ENCODE measurements around the gene OR2T34.

OR2T34 gene

DNA sequence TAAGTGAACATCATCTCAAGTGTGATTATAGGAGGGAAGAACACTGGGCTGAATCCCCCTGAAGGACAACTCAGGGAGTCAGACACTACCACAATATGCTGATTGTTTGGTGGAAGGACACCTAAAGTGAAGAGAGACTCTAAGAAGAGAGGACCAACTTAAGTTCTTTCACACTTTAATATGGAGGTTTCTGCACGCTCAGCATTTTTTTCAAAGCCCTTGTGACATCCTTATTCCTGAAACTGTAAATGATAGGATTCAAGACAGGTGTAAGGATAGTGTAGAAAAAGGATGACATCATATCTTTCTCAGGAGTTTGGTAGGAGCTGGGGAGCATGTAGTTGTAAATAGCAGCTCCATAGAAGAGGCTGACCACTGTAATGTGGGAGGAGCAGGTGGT, 18.1 kb upstream of the OR2T34 start:
- Histone ChIP-seq H3K79me1 (ENCODE audit: low read depth, low read length) (no peaks in the 10 kb centered on the region), H2BK12ac (ENCODE audit: low read length) (no peak overlapping the region), H4K91ac (ENCODE audit: low read depth, low read length, poor library complexity) (no peak overlapping the region), H3K14ac (ENCODE audit: low read length) (no peak overlapping the region), H3K27me3 (ENCODE audit: control insufficient read depth in 3 of 3, insufficient read depth in 3 of 3, low read depth in 1 of 3, low read length in 3 of 3) (no peaks in the 10 kb centered on the region), H3K36me3 (replicated peaks in 1 of 2; ENCODE audit: control insufficient read depth in 2 of 2, insufficient read depth in 2 of 2, low read length in 2 of 2) (no peaks in the 10 kb centered on the region), H4K8ac (ENCODE audit: low read depth, low read length) (no peak overlapping the region), H3K4ac (ENCODE audit: low read length) (no peak overlapping the region), H2BK5ac (ENCODE audit: low read length) (no peak overlapping the region), H3K4me3 (ENCODE audit: low read length in 2 of 2) (no peak overlapping the region), H3K9me3 (replicated peaks in 1 of 2; ENCODE audit: control insufficient read depth in 2 of 2, insufficient read depth in 1 of 2, low read depth in 1 of 2, low read length in 2 of 2) (peaks cover 0 to 23% of the 10 kb centered on the region in 2 donors), H3K27ac (replicated peaks; ENCODE audit: low read length) (no peak overlapping the region), H2AFZ (ENCODE audit: low read length) (no peak overlapping the region), H2AK5ac (ENCODE audit: low read depth, low read length) (no peak overlapping the region), H3K4me2 (ENCODE audit: insufficient read depth, low read length, poor library complexity, severe bottlenecking) (no peak overlapping the region), H3K9ac (ENCODE audit: low read depth, low read length, poor library complexity) (no peak overlapping the region), H2BK15ac (ENCODE audit: low read length) (no peak overlapping the region), H3K18ac (ENCODE audit: low read length) (no peak overlapping the region), H3K4me1 (ENCODE audit: control insufficient read depth in 2 of 2, insufficient read depth in 1 of 2, low read depth in 1 of 2, low read length in 2 of 2) (no peaks in the 10 kb centered on the region), H2BK120ac (ENCODE audit: low read depth, low read length) (no peak overlapping the region), H3K23ac (ENCODE audit: low read depth, low read length, poor library complexity) (no peak overlapping the region)
- DNase-seq (ENCODE audit: low spot score), result no peak
- WGBS, 2 donors (ENCODE audit: extremely low coverage in 2 of 2, insufficient read length in 2 of 2, insufficient replicate concordance in 1 of 2), result no CpG with 5 or more reads among the region's 1 CpG

DNA sequence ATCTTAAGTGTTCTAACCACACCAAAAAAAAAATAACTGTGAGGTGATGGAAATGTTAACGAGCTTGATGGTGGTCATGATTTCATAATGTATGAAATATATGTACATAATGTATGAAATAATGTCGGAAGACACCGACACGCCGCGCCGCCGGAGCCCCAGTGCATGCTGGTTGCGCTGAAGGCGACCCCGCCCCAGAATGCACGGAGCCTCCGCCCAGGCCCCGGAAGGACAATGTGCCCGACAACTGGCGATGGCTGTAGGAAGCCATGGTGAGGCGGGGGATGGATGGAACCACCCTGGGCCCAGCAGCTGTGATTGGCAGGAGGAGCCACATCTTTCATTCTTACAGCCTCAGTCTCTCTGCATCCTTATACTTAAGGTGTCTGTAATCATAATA, 15.5 kb upstream of the OR2T34 start:
- H3K14ac ChIP-seq (ENCODE audit: low read length), result no peak overlapping the region
- no peaks in the 10 kb centered on the region for H3K27me3 ChIP-seq (ENCODE audit: control insufficient read depth in 3 of 3, insufficient read depth in 3 of 3, low read depth in 1 of 3, low read length in 3 of 3)
- H4K91ac ChIP-seq (ENCODE audit: low read depth, low read length, poor library complexity), result no peak overlapping the region
- H3K36me3 ChIP-seq (replicated peaks in 1 of 2; ENCODE audit: control insufficient read depth in 2 of 2, insufficient read depth in 2 of 2, low read length in 2 of 2), result no peaks in the 10 kb centered on the region
- no peak overlapping the region for H3K4ac ChIP-seq (ENCODE audit: low read length)
- H3K4me3 ChIP-seq (ENCODE audit: low read length in 2 of 2), result peak overlapping the region in 1 of 2 donors; percentile 58
- no peak overlapping the region for H2BK5ac ChIP-seq (ENCODE audit: low read length)
- H3K27ac ChIP-seq (replicated peaks; ENCODE audit: low read length), result no peak overlapping the region
- H4K8ac ChIP-seq (ENCODE audit: low read depth, low read length), result no peak overlapping the region
- no peak overlapping the region for H3K4me2 ChIP-seq (ENCODE audit: insufficient read depth, low read length, poor library complexity, severe bottlenecking)
- no peaks in the 10 kb centered on the region for H3K79me1 ChIP-seq (ENCODE audit: low read depth, low read length)
- H3K18ac ChIP-seq (ENCODE audit: low read length), result no peak overlapping the region
- no peak overlapping the region for H2BK12ac ChIP-seq (ENCODE audit: low read length)
- no peak overlapping the region for H2AFZ ChIP-seq (ENCODE audit: low read length)
- H3K9ac ChIP-seq (ENCODE audit: low read depth, low read length, poor library complexity), result no peak overlapping the region
- H3K23ac ChIP-seq (ENCODE audit: low read depth, low read length, poor library complexity), result no peak overlapping the region
- H2BK15ac ChIP-seq (ENCODE audit: low read length), result no peak overlapping the region
- no peaks in the 10 kb centered on the region for H3K4me1 ChIP-seq (ENCODE audit: control insufficient read depth in 2 of 2, insufficient read depth in 1 of 2, low read depth in 1 of 2, low read length in 2 of 2)
- no peak overlapping the region for H2BK120ac ChIP-seq (ENCODE audit: low read depth, low read length)
- no CpG with 5 or more reads among the region's 17 CpGs for WGBS, 2 donors (ENCODE audit: extremely low coverage in 2 of 2, insufficient read length in 2 of 2, insufficient replicate concordance in 1 of 2)
- H3K9me3 ChIP-seq (replicated peaks in 1 of 2; ENCODE audit: control insufficient read depth in 2 of 2, insufficient read depth in 1 of 2, low read depth in 1 of 2, low read length in 2 of 2), result peaks cover 0 to 16% of the 10 kb centered on the region in 2 donors
- no peak for DNase-seq (ENCODE audit: low spot score)
- no peak overlapping the region for H2AK5ac ChIP-seq (ENCODE audit: low read depth, low read length)

DNA sequence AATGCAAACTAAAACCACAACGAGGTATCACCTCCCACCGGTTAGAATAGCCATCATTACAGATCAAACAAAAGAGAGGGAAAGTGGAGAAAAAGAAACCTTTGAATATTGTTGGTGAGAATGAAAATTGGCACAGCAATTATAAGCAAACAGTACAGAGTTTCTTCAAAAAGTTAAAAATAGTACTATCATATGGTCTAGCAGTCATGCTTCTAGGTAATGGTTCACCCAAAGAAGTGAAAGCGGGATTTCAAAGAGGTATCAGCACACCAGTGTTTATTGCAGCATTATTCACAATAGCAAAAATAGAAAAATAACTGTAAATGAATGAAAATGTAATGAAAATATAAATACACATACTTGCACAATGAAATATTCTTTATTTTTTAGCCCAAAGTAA, 14.8 kb upstream of the OR2T34 start:
- Histone ChIP-seq H2BK15ac (ENCODE audit: low read length) (no peak overlapping the region), H3K14ac (ENCODE audit: low read length) (no peak overlapping the region), H3K27ac (replicated peaks; ENCODE audit: low read length) (no peak overlapping the region), H2BK5ac (ENCODE audit: low read length) (no peak overlapping the region), H3K9ac (ENCODE audit: low read depth, low read length, poor library complexity) (no peak overlapping the region), H4K91ac (ENCODE audit: low read depth, low read length, poor library complexity) (no peak overlapping the region), H3K36me3 (replicated peaks in 1 of 2; ENCODE audit: control insufficient read depth in 2 of 2, insufficient read depth in 2 of 2, low read length in 2 of 2) (no peaks in the 10 kb centered on the region), H2BK120ac (ENCODE audit: low read depth, low read length) (no peak overlapping the region), H3K79me1 (ENCODE audit: low read depth, low read length) (no peaks in the 10 kb centered on the region), H3K23ac (ENCODE audit: low read depth, low read length, poor library complexity) (no peak overlapping the region), H3K4me2 (ENCODE audit: insufficient read depth, low read length, poor library complexity, severe bottlenecking) (no peak overlapping the region), H2AK5ac (ENCODE audit: low read depth, low read length) (no peak overlapping the region), H3K4me1 (ENCODE audit: control insufficient read depth in 2 of 2, insufficient read depth in 1 of 2, low read depth in 1 of 2, low read length in 2 of 2) (no peaks in the 10 kb centered on the region), H3K9me3 (replicated peaks in 1 of 2; ENCODE audit: control insufficient read depth in 2 of 2, insufficient read depth in 1 of 2, low read depth in 1 of 2, low read length in 2 of 2) (peaks cover 0 to 16% of the 10 kb centered on the region in 2 donors), H3K4ac (ENCODE audit: low read length) (no peak overlapping the region), H3K27me3 (ENCODE audit: control insufficient read depth in 3 of 3, insufficient read depth in 3 of 3, low read depth in 1 of 3, low read length in 3 of 3) (no peaks in the 10 kb centered on the region), H2BK12ac (ENCODE audit: low read length) (no peak overlapping the region), H4K8ac (ENCODE audit: low read depth, low read length) (no peak overlapping the region), H3K4me3 (ENCODE audit: low read length in 2 of 2) (no peak overlapping the region), H3K18ac (ENCODE audit: low read length) (no peak overlapping the region), H2AFZ (ENCODE audit: low read length) (no peak overlapping the region)
- no CpG with 5 or more reads among the region's 3 CpGs for WGBS, 2 donors (ENCODE audit: extremely low coverage in 2 of 2, insufficient read length in 2 of 2, insufficient replicate concordance in 1 of 2)
- no peak for DNase-seq (ENCODE audit: low spot score)

DNA sequence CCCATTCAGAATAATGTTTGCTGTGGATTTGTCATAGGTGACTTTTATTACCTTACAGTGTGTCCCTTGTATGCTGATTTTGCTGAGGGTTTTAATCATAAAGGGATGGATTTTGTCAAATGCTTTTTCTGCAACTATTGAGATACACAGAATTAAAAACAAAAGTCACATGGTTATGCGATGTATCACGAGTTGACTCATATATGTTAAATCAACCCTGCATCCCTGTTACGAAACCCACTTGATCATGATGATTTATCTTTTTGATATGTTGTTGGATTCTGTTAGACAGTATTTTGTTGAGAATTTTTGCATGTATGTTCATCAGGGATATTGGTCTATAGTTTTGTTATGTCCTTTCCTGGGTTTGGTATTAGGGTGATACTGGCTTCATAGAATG, 10.7 kb upstream of the OR2T34 start:
- Histone ChIP-seq H3K79me1 (ENCODE audit: low read depth, low read length) (no peaks in the 10 kb centered on the region), H3K9ac (ENCODE audit: low read depth, low read length, poor library complexity) (no peak overlapping the region), H3K27me3 (ENCODE audit: control insufficient read depth in 3 of 3, insufficient read depth in 3 of 3, low read depth in 1 of 3, low read length in 3 of 3) (no peaks in the 10 kb centered on the region), H3K36me3 (replicated peaks in 1 of 2; ENCODE audit: control insufficient read depth in 2 of 2, insufficient read depth in 2 of 2, low read length in 2 of 2) (no peaks in the 10 kb centered on the region), H3K14ac (ENCODE audit: low read length) (no peak overlapping the region), H3K4me2 (ENCODE audit: insufficient read depth, low read length, poor library complexity, severe bottlenecking) (no peak overlapping the region), H4K91ac (ENCODE audit: low read depth, low read length, poor library complexity) (no peak overlapping the region), H3K18ac (ENCODE audit: low read length) (no peak overlapping the region), H4K8ac (ENCODE audit: low read depth, low read length) (no peak overlapping the region), H2BK12ac (ENCODE audit: low read length) (no peak overlapping the region), H2AFZ (ENCODE audit: low read length) (no peak overlapping the region), H3K4ac (ENCODE audit: low read length) (no peak overlapping the region), H3K23ac (ENCODE audit: low read depth, low read length, poor library complexity) (no peak overlapping the region), H2BK120ac (ENCODE audit: low read depth, low read length) (no peak overlapping the region), H3K9me3 (replicated peaks in 1 of 2; ENCODE audit: control insufficient read depth in 2 of 2, insufficient read depth in 1 of 2, low read depth in 1 of 2, low read length in 2 of 2) (peaks cover 0 to 2% of the 10 kb centered on the region in 2 donors), H3K4me1 (ENCODE audit: control insufficient read depth in 2 of 2, insufficient read depth in 1 of 2, low read depth in 1 of 2, low read length in 2 of 2) (no peaks in the 10 kb centered on the region), H2BK5ac (ENCODE audit: low read length) (no peak overlapping the region), H3K27ac (replicated peaks; ENCODE audit: low read length) (no peak overlapping the region), H3K4me3 (ENCODE audit: low read length in 2 of 2) (no peak overlapping the region), H2AK5ac (ENCODE audit: low read depth, low read length) (no peak overlapping the region), H2BK15ac (ENCODE audit: low read length) (no peak overlapping the region)
- WGBS, 2 donors (ENCODE audit: extremely low coverage in 2 of 2, insufficient read length in 2 of 2, insufficient replicate concordance in 1 of 2), result no CpG with 5 or more reads among the region's 3 CpGs
- DNase-seq (ENCODE audit: low spot score), result no peak
